Measurements from ENCODE around the gene ATF7IP.

ATF7IP gene

DNA sequence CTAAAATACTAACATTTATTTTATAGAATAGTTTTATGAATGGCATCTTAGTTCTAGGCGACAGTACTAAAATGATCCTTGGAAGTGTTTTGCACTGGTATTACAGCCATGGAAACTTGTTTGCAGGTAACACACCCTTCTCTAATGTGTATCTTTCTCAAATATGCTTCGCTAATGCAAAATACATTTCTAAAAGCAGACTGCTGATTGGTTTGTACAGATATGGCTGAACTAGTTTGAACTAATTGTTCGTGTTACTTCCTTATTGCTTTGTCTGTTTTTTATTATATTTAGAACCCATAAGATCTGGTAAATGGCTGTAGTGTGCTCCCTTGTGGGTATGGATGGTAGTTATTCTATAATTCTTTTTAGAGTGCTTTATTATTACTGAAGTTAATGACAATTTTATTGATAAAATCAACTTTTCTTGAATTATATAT lies 53.0 kb downstream of the ATF7IP start:
- no peak overlapping the region for H3K4me3 ChIP-seq (ENCODE audit: low read depth, low read length)
- no peak for TF ChIP-seq CTCF (IDR thresholded peaks at IDR 0.05; ENCODE audit: borderline replicate concordance, insufficient read depth, low read depth, low read length)

DNA sequence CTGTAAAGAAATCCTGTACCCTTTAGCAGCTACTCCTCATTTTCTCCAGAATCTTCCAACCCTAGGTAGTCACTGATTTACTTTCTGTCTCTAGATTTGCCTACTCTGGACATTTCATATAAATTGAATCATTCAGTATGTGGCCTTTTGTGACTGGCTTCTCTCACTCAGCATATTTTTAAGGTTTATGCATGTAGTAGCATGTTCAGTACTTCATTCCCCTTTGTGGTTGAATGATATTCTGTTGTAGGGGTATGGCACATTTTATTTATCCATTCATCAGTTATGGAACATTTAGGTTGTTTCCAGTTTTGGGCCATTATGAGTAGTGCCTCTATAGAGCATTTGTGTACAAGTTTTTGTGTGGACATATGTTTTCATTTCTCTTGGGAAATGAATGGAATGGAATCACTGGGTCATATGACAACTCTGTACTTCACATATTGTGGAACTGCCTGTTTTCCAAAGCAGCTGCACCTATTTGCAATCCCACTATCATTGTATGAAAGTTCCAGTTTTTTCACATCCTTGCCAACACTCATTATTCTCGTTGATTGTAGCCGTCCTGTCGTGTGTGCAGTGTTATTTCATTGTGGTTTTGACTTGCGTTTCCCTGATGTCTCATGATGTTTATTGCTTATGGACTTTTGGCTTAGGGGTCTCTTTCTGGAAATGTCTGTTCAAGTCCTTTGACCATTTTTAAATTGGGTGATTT lies 57.2 kb downstream of the ATF7IP start:
- H3K4me3 ChIP-seq (ENCODE audit: low read depth, low read length) = no peak overlapping the region
- no peak for TF ChIP-seq CTCF (IDR thresholded peaks at IDR 0.05; ENCODE audit: borderline replicate concordance, insufficient read depth, low read depth, low read length)

- no peak overlapping the region for H3K4me3 ChIP-seq (ENCODE audit: low read depth, low read length)
- no peak for TF ChIP-seq CTCF (IDR thresholded peaks at IDR 0.05; ENCODE audit: borderline replicate concordance, insufficient read depth, low read depth, low read length)
These were observed 59.1 kb downstream of the ATF7IP start for GRCh38 chr12:14424545-14424944.

- TF ChIP-seq CTCF (IDR thresholded peaks at IDR 0.05; ENCODE audit: borderline replicate concordance, insufficient read depth, low read depth, low read length) = no peak
- no peak overlapping the region for H3K4me3 ChIP-seq (ENCODE audit: low read depth, low read length)
These were observed 61.3 kb downstream of the ATF7IP start for GRCh38 chr12:14426792-14427191.

GRCh38 chr12:14427929-14428328 lies 62.4 kb downstream of the ATF7IP start:
- no peak overlapping the region for H3K4me3 ChIP-seq (ENCODE audit: low read depth, low read length)
- TF ChIP-seq CTCF (IDR thresholded peaks at IDR 0.05; ENCODE audit: borderline replicate concordance, insufficient read depth, low read depth, low read length) = no peak

DNA sequence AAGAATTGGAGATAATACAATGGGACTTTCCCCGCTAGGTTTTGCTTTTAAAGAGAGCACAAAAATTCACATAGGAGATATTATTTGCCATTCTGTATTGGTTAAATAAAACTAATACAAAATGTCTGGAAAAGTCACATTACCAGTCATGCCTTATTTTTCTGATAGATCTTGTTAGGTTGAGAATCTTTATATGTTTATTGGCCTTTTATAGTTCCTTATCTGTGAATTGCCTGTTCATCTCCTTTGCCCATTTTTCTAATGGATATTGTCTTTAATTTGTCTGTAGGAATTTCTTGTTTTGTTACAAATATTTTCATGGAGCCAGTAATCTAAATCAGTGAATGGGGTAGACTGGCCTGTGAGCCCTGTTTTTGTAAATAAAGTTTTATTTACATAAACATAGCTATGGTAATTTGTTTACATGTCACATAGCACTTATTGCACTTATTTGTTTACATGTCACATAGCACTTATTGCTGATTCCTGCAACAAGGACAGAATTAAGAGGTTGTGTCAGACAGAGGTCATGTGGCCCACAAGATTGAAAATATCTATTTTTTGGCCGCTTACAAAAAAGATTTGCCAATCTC lies 65.0 kb downstream of the ATF7IP start:
- no peak overlapping the region for H3K4me3 ChIP-seq (ENCODE audit: low read depth, low read length)

More for the DNA sequence above, 65.0 kb downstream of the ATF7IP start:
- TF ChIP-seq CTCF (IDR thresholded peaks at IDR 0.05; ENCODE audit: borderline replicate concordance, insufficient read depth, low read depth, low read length) = no peak

Measured in GM12875 (cell line).